Measurements from ENCODE around the gene OSMR.
A peak's percentile ranks its signal among the peaks of the same experiment; 100 is the strongest.

Gene OSMR

DNA sequence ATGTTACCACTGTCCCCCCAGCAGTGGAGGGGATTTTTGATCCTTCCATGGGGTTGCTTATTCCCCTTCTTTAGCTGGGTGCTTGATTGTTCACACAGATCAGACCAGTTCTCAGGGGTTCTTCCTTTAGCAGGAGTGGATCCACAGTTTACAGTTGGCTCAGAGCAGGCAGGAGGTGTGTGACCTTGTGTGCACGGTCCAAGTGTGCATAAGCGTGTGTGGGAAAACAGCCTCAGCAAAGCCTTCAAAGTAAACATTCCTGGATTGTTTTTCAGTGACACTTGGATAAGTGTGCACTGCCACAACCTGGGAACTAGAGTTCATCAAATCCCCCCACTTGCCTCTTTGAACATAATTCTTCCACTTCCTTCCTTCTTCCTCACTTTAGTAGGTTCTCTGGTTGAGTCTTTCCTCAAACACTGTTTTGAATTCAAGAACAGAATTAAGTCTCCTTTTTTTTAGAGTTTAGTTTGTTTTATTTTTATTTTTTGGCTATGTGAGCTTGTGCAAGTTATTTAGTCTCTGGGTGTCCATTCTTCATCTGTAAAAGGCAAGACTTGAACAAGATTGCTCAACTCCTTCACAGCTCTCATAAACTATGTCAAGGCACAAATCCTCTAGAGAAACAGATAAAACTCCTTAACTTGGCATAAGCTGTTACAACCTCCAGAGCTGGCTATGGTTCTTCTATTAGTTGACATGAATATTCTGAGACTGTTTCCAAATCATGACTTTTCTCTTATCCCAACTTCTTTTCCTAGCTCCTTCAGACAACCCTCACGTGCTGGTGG is 78.0 kb downstream of the OSMR start:
- no peak for FAIRE-seq
- DNase-seq (ENCODE audit: insufficient read length, low spot score), result no peak

DNA sequence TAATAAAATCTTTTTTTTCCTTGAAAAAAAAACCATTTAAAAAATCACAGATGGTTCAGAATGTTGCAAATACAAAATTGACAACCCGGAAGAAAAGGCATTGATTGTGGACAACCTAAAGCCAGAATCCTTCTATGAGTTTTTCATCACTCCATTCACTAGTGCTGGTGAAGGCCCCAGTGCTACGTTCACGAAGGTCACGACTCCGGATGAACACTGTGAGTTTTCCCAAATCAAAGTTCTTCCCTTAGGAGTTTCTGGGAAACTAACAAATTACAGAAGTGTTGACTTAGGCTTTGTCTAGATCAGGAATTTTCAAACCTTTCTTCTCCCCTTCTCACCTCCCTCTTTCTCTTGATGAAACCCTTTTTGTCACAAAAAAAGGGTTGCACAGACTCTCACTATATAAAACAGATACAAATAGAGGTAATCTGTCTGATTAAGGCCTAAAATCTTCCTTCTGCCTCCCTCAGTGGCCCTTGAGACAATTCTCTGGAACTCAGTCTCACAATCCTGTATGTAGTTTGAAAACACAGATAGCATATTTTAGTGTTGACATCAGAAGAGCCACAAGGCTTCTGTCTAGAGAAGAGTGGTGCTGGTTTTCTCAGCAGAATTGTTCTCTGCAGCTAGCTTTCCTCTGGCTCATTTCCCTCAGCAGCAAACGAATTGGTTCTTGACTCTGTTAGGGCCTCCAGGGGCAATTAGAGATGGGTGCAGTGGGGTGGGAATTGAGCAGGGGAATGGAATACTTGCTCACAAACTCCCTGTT is 79.5 kb downstream of the OSMR start:
- DNase-seq (ENCODE audit: insufficient read length, low spot score) (peak; percentile 18), FAIRE-seq (no peak)

DNA sequence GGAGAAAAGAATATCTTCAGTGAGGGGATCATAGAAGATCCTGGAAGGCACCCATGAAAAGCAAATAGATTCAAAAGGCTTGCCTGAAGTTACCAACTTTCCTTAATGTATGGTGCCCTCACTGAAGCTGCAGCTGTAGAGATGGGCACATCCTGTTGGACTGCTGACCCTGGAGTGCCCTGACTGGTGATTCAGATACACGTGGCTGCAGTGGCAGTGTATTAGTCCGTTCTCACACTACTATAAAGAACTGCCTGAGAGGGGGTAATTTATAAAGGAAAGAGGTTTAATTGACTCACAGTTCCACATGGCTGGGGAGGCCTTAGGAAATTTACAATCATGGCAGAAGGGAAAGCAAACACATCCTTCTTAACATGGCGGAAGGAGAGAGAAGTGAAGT is 80.3 kb downstream of the OSMR start:
- DNase-seq (ENCODE audit: insufficient read length, low spot score) (no peak), FAIRE-seq (no peak)

DNA sequence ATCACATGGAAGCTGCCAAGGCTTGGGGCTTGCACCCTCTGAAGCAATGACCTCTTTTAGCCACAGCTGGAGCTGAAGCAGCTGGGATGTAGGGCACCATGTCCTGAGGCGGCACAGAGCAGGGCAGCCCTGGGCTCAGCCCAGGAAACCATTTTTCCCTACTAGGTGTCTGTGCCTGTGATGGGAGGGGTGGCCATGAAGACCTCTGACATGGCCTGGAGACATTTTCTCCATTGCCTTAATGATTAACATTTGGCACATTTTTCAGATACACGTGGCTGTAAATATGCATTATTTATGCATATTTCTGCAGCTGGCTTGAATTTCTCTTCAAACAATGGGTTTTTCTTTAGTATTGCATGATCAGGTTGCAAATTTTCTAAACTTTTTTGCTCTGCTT is 81.7 kb downstream of the OSMR start:
- peak; percentile 36 for FAIRE-seq

DNA sequence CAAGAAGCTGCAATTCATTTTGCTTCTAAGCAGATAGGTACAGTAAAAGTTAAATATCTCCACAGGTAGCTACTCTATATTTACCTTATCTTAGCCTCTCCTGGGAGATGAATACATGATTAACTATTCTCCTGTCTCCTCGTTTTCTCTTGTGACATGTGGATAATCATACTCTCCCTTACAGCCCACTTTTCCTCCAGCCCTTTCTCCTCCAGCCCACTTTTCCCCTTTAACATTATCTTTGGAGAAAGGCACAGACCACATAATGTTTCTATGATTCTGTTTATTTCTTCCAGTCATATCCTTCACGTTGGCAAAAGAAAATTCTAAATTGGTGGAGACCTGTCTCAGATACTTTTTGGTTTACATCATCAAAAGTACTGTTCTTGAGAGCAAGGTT is 84.0 kb downstream of the OSMR start:
- FAIRE-seq (no peak), DNase-seq (ENCODE audit: insufficient read length, low spot score) (no peak)

More for the DNA sequence above, 81.7 kb downstream of the OSMR start:
- no peak for DNase-seq (ENCODE audit: insufficient read length, low spot score)

DNA sequence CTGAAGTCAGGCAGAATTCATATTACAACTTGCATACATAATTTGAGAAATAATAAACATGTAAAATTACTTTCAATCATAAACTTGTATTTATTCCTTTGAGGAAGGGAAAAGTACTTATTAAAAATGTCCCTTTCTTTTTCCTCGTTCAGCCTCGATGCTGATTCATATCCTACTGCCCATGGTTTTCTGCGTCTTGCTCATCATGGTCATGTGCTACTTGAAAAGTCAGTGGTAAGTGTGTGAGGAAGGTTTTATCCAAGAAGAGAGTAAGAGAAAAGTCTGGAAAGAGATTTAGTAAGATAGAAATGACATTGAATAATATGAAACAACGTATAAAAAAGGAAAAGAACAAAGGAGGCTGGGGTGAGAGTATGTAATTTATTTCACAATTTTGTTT is 85.9 kb downstream of the OSMR start:
- DNase-seq (ENCODE audit: insufficient read length, low spot score) (no peak), FAIRE-seq (no peak)

DNA sequence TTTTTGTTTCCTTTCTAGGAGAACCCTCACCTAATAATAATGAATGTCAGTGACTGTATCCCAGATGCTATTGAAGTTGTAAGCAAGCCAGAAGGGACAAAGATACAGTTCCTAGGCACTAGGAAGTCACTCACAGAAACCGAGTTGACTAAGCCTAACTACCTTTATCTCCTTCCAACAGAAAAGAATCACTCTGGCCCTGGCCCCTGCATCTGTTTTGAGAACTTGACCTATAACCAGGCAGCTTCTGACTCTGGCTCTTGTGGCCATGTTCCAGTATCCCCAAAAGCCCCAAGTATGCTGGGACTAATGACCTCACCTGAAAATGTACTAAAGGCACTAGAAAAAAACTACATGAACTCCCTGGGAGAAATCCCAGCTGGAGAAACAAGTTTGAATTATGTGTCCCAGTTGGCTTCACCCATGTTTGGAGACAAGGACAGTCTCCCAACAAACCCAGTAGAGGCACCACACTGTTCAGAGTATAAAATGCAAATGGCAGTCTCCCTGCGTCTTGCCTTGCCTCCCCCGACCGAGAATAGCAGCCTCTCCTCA is 87.1 kb downstream of the OSMR start:
- DNase-seq (ENCODE audit: insufficient read length, low spot score) (no peak), FAIRE-seq (no peak)

DNA sequence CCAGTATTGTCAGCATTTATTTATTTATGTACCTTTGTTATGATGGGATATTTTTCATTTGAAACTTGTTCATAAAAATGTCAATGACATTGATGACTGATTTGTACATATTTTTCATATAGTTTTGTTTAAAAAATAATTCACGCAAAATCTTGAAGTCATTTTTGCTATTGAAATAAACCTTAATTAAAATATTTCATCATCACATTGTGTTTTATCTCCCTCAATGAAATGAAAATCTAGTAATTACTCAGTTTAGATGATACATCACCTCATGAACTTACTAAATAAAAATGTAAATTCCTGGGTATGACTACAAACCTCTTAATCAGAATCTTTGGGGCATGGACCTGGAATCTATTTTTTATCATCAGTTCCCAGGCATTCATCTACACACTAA is 89.6 kb downstream of the OSMR start:
- DNase-seq (ENCODE audit: insufficient read length, low spot score) (no peak), FAIRE-seq (no peak)

DNA sequence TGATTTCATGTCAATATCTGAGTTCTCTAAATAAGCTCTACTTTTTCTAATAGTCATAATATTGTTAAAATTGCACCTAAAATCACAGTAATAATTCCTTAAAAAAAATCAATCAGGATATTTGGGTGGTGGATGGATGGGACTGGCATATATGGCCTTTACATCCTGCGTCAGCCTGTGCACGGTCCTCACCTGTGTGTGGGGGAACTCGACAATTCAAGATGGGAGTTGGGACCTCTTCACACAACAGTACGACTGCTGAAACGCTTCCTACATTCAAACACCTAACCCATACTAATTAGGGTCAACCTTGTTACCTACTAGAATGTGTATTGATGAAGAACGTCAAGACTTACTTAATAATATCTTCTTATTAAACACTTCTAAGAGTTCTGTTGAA is 90.5 kb downstream of the OSMR start:
- FAIRE-seq (peak; percentile 13), DNase-seq (ENCODE audit: insufficient read length, low spot score) (no peak)

DNA sequence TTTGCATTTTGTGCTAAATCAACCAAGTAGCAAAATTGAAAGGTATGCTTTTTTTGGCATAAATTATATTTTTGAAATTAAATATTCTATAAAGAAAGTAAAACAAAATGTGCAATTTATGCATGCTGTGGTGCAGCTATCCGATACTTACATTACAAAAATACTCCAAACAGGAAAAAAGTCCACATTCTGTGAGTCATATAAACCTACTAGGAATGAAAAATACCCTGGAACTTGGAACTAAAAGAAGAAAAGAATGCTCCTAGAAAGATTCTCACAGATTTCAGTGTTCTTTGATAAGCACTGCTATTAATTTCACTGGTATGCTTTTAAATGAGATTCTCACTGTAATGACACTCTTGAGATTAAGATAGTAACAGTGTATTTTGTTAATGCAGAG is 92.6 kb downstream of the OSMR start:
- FAIRE-seq (no peak), DNase-seq (ENCODE audit: insufficient read length, low spot score) (no peak)

DNA sequence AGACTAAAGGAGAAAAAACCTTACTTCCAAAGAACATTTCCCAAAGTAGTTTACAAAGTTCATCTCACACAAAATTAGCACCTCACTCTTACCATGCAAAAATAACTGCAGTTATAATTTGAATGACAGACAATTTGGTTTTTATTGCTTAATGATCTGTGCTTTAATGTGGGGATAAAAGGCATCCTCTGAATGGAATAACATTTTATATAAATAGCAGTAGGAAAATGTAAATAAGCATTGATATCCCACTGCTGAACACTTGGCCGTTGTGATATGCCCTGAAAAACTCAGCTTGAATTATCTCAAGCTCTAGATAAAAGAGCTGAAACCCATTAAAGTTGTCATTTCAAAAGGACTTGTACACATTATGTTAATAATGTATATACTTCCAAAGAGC is 93.2 kb downstream of the OSMR start:
- DNase-seq (ENCODE audit: insufficient read length, low spot score) (no peak), FAIRE-seq (no peak)

DNA sequence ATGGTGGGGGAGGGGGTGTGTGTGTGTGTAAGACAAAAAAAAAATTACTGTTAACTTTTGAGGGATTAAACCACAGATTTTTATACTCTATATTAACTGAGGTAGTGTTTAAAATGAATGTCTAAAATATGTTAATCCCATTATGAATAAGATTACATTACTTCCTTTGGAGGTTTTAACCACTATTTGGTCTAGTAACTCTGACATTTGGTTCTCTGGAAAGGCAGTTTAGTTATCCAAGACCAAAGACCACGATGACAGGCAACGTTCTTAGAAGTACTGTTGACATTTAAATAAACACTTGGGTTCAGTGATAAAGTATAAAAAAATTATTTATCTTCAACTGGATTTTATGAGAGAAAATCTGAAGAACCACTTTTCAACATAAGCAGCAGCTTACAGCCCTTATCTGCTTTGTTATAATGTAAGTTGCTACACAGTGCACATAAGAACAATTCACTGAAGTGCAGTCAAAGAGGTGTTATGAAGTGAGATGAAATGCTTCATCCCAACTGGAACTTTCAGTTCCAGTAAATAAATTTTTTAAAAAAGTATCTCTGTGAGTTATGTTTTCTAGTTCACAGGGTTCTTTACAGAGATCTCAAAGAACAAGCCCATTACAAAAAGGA is 94.5 kb downstream of the OSMR start:
- DNase-seq (ENCODE audit: insufficient read length, low spot score), result no peak
- FAIRE-seq, result no peak

DNA sequence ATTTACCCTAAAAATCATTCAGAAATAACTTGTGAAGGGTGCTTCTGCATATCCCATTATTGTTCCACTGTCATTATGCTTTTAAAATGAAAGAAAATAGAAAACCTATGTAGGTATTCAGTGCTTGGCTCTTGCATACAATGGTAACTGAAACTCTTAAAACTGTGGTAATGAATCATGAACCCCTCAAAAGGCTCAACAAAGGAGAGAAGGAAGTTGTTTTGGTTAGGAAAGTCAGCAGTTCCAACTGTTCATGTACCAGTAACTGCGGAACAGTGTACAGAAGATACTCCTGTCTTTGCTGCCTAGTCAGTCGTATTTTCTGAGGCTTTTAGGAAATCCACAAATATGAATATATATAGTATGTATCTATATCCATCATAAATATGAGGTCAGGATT is 96.1 kb downstream of the OSMR start:
- DNase-seq (ENCODE audit: insufficient read length, low spot score), result no peak
- FAIRE-seq, result no peak

DNA sequence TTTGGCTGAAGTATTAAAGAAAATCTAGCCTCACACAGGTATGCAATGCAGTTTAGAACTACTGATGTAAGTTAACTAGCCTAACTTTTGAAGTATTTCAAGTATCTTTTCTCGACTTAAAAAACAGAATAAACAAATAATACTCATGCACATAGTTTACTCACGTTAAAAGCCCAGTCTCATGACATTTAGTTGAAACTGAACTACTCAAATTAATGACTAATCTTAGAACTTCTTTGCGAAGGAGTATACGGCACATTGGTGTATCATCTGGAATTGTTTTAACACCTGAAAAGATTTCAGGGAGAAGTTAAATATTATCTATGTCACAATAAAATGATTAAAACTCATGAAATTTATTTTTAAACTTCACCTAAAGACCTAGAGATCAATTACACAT is 98.5 kb downstream of the OSMR start:
- DNase-seq (ENCODE audit: insufficient read length, low spot score), result no peak
- FAIRE-seq, result no peak

DNA sequence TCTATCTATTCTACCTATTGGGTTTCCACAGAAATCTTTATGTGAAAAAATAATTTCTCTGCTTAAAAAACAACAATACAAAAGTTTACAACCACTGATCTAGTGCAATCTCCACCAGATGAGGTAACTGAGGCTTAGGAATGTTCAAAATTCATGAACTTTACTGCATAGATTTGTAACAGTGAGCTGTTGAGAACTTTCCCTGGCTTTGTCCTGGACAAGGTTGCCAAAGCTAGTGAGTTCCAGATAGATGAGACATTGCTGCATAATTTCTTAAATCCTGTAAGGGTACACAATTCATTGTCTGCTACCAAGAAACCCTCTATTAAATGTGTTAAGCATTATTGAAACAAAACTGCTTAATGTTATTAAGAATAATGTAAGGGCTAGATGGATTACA is 102.7 kb downstream of the OSMR start:
- peak; percentile 36 for FAIRE-seq
- DNase-seq (ENCODE audit: insufficient read length, low spot score), result no peak

DNA sequence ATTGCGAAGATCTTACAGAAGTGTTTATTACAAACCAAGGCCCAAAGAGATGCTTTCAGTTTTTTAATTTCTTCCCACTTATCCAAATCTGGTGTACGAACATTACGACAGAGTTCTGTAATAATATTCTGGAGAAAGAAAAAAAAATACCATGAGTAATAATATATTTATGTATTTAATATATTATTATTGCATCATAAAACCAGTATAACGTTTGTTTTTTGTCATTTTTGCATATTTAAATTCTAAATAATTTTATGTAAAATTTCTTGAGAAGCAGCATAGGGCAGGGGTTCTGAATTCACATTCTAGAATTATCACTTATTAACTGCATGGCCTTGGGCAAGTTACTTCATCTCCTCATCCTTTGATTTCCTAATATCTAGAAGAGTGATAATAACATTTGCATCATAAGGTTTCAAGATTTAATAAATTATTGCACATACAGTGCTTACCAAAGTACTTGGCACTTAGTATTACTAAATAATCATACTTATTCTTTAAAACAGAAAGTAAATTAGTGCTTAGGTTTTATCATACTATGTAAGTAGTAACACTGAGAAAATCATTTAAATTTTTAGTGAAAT is 107.7 kb downstream of the OSMR start:
- DNase-seq (ENCODE audit: insufficient read length, low spot score) (no peak), FAIRE-seq (no peak)

DNA sequence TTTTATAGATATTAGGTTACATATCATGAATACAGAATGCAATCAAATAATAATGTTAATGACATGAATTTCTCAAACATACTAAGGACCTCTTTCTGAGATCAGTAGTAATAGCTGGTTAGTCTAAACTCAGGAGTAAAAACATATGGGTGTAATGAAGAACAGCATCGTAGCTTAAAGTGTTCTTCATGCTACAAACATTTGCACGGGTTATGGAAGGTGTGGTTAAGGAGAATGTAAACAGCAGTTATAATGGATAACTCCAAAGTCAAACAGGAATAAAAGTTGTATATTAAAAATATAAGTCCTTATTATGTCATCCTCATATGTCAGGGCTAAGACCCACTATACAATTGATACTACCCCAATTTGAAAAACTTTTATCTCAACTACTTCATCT is 115.9 kb downstream of the OSMR start:
- no peak for DNase-seq (ENCODE audit: insufficient read length, low spot score)
- FAIRE-seq, result no peak

DNA sequence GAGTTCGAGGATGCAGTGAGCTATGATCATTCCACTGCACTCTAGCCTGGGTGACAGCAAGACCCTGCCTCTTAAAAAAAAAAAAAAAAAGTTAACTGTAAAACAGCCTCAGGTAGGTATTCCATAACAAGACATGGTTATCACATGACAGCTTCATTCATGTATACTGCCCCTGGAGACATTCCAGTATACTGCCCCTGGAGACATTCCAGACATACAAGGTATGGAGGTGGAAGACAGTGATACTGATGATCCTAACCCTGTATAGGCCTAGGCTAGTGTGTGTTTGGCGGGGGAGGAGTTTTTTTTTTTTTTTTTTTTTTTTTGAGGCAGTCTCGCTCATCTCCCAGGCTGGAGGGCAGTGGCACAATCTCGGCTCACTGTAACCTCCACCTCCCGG is 122.9 kb downstream of the OSMR start:
- DNase-seq (ENCODE audit: insufficient read length, low spot score) (no peak), FAIRE-seq (peak; percentile 42)

DNA sequence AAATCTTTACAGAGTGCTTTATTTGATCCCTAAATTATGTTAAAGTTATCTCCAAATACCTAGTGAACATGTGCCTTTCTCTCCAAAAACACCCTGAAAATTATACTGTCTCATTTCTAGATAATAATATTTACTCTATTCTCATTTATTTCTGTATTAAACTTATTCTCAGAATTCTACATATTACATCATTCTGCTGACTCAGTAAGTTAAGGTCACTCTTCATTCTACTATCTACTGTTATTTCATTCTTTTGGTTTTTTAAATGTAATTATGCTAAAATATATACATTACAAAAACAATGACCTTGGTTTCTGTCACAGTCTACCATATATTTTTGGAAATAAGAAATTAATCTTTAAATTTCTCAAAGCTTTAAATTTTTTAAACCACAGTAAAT is 132.2 kb downstream of the OSMR start:
- FAIRE-seq (no peak), DNase-seq (ENCODE audit: insufficient read length, low spot score) (no peak)

DNA sequence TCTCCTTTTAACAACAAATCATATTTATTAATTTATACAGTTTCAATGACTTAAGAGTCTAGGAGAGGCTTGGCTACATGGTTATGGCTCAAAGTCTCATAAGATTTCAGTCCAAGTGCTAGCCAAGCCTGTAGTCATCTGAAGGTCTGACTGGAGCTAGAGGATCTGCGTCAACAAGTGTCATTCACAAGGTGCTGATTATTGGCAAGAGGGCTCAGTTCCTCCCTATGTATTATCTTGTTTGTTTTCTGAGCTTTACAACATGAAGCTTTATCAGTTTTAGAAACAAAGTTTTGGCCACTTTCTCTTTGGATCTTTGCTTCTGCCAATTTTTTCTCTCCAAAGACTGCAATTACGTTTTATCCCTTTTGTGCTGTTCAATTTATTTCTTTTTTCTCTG is 133.7 kb downstream of the OSMR start:
- DNase-seq (ENCODE audit: insufficient read length, low spot score) (no peak), FAIRE-seq (no peak)
